GM23338 (cell line): ENCODE measurements around the gene TOE1. TPM values are rescaled to one million over a fixed set of nuclear protein-coding genes. Genes with fewer than 3 reads are reported as not detected.

Experiments
- ATAC-seq: fragments of 200-7000 bp; cut with Tn5 transposase; 3 replicates; pipeline ENCODE4 v1.9.1; 2020
- DNase-seq: peaks from one replicate; pipeline ENCODE4 v3.0.0-alpha.2; 2015; ENCODE audit warnings: low spot score
- H2AFZ ChIP-seq: fragments of 200-600 bp; sonication (generic); 2 replicates; pipeline ENCODE4 v1.8.0; 2016; ENCODE audit warnings: antibody characterized with exemption, mild to moderate bottlenecking, moderate library complexity
- H3F3A ChIP-seq: fragments of 200-600 bp; sonication (generic); replicated peaks from 2 replicates; pipeline ENCODE4 v1.8.0; 2017; ENCODE audit warnings: antibody characterized with exemption, mixed run types, low read depth
- H3K27ac ChIP-seq: fragments of 200-600 bp; sonication (generic); 2 replicates; pipeline ENCODE4 v1.6.1; 2016; ENCODE audit warnings: low read depth
- H3K27me3 ChIP-seq: fragments of 200-600 bp; sonication (generic); 2 replicates; pipeline ENCODE4 v1.8.0; 2016; ENCODE audit warnings: mild to moderate bottlenecking, mixed run types, moderate library complexity; ENCODE audit not compliant: insufficient read depth
- H3K36me3 ChIP-seq: fragments of 200-600 bp; sonication (generic); 2 replicates; pipeline ENCODE4 v1.8.0; 2016; ENCODE audit warnings: mild to moderate bottlenecking; ENCODE audit not compliant: insufficient read depth
- H3K4me1 ChIP-seq: fragments of 200-600 bp; sonication (generic); 2 replicates; pipeline ENCODE4 v1.8.0; 2016; ENCODE audit warnings: mild to moderate bottlenecking, moderate library complexity; ENCODE audit not compliant: insufficient read depth
- H3K4me2 ChIP-seq: fragments of 200-600 bp; sonication (generic); 2 replicates; pipeline ENCODE4 v1.7.1; 2017; ENCODE audit warnings: mixed run types
- H3K4me3 ChIP-seq: fragments of 200-600 bp; sonication (generic); 2 replicates; pipeline ENCODE4 v1.6.1; 2016; ENCODE audit warnings: mixed run types
- H3K79me2 ChIP-seq: fragments of 200-600 bp; sonication (generic); replicated peaks from 2 replicates; pipeline ENCODE4 v1.8.0; 2017; ENCODE audit warnings: mild to moderate bottlenecking; ENCODE audit not compliant: insufficient read depth
- H3K9me2 ChIP-seq: fragments of 200-600 bp; sonication (generic); 2 replicates; pipeline ENCODE4 v1.8.0; 2017; ENCODE audit not compliant: insufficient read depth
- H4K20me1 ChIP-seq: fragments of 200-600 bp; sonication (generic); replicated peaks from 2 replicates; pipeline ENCODE4 v1.8.0; 2017; ENCODE audit warnings: mild to moderate bottlenecking; ENCODE audit not compliant: insufficient read depth
- H3K27ac Mint-ChIP-seq: 2 replicates; pipeline ENCODE4 v1.8.0; 2020; ENCODE audit warnings: inconsistent platforms, mild to moderate bottlenecking, moderate library complexity, mixed read lengths
- H3K27me3 Mint-ChIP-seq: 3 replicates; pipeline ENCODE4 v1.8.0; 2022; ENCODE audit warnings: low read depth, mild to moderate bottlenecking, moderate library complexity, mixed read lengths, inconsistent platforms; ENCODE audit not compliant: insufficient read depth, poor library complexity
- H3K36me3 Mint-ChIP-seq: 3 replicates; pipeline ENCODE4 v1.8.0; 2021; ENCODE audit warnings: low read depth, mild to moderate bottlenecking, inconsistent platforms, moderate library complexity, mixed read lengths
- H3K4me1 Mint-ChIP-seq: 3 replicates; pipeline ENCODE4 v1.8.0; 2020; ENCODE audit warnings: mild to moderate bottlenecking, inconsistent platforms, mixed read lengths
- H3K4me3 Mint-ChIP-seq: 3 replicates; pipeline ENCODE4 v1.8.0; 2021; ENCODE audit warnings: moderate library complexity, mild to moderate bottlenecking, inconsistent platforms, mixed read lengths
- H3K9me3 Mint-ChIP-seq: 3 replicates; pipeline ENCODE4 v1.8.0; 2020; ENCODE audit warnings: moderate library complexity, mild to moderate bottlenecking, inconsistent platforms, mixed read lengths
- CREB1 ChIP-seq: fragments of 250-450 bp; sonication (Bioruptor Pico); IDR thresholded peaks from 2 replicates; pipeline ENCODE4 v1.5.0; 2020; ENCODE audit warnings: low read depth, mild to moderate bottlenecking, moderate library complexity
- EZH2 ChIP-seq: fragments of 200-600 bp; sonication (generic); IDR thresholded peaks from one replicate; pipeline ENCODE4 v1.8.0; 2017; ENCODE audit warnings: antibody characterized with exemption, mild to moderate bottlenecking, low read depth; ENCODE audit not compliant: unreplicated experiment
- EZH2phosphoT487 ChIP-seq: fragments of 200-600 bp; sonication (generic); IDR thresholded peaks from one replicate; pipeline ENCODE4 v1.8.1; 2018; ENCODE audit warnings: antibody characterized with exemption; ENCODE audit not compliant: unreplicated experiment
- JUNB ChIP-seq: IDR thresholded peaks from one replicate; pipeline ENCODE4 v1.6.1; 2016; ENCODE audit warnings: antibody characterized with exemption; ENCODE audit not compliant: unreplicated experiment
- NANOG ChIP-seq: IDR thresholded peaks from 2 replicates; pipeline ENCODE4 v1.6.1; 2016; ENCODE audit warnings: antibody characterized with exemption, borderline replicate concordance
- POLR2AphosphoS5 ChIP-seq: IDR thresholded peaks from 2 replicates; pipeline ENCODE4 v1.6.1; 2016; ENCODE audit warnings: antibody characterized with exemption, low read depth
- REST ChIP-seq: IDR thresholded peaks from one replicate; pipeline ENCODE4 v1.6.1; 2018; ENCODE audit warnings: antibody characterized with exemption; ENCODE audit not compliant: unreplicated experiment
- STAT1 ChIP-seq: IDR thresholded peaks from one replicate; pipeline ENCODE4 v1.6.1; 2016; ENCODE audit warnings: antibody characterized with exemption; ENCODE audit not compliant: unreplicated experiment
- ZNF114 ChIP-seq: fragments of 250-450 bp; sonication (Bioruptor Pico); IDR thresholded peaks from 2 replicates; pipeline ENCODE4 v1.5.0; 2020; ENCODE audit warnings: mild to moderate bottlenecking, moderate library complexity
- ZNF331 ChIP-seq: fragments of 250-450 bp; sonication (Bioruptor Pico); IDR thresholded peaks from 2 replicates; pipeline ENCODE4 v1.5.0; 2020; ENCODE audit warnings: low read depth, mild to moderate bottlenecking, moderate library complexity
- ZNF462 ChIP-seq: fragments of 250-450 bp; sonication (Bioruptor Pico); IDR thresholded peaks from 2 replicates; pipeline ENCODE4 v1.5.0; 2020; ENCODE audit warnings: mild to moderate bottlenecking, moderate library complexity
- polyA plus RNA-seq: library from polyadenylated mRNA; unstranded; fragments of >200 nt; fragmentation: Nextera tagmentation; extraction: Ambion mirVana; gene quantifications from 2 replicates; pipeline ENCODE4 v1.2.1, GENCODE V29; 2016
- total RNA-seq: library from RNA; depleted of rRNA; stranded (reverse); fragments of >200 nt; shearing (Covaris generic); gene quantifications from 2 replicates; pipeline ENCODE4 v1.2.3, GENCODE V29; 2014
- TF ChIP-seq, protein P1 (sequence below), 2 experiments: fragments of 200-600 bp in 1 of 2; sonication (generic) in 1 of 2; conservative IDR thresholded peaks; 2 replicates each; pipeline versions ENCODE4 v1.5.1 to v1.6.1; 2016 to 2017; ENCODE audit warnings: antibody characterized with exemption in 2 of 2, low read depth in 2 of 2, mild to moderate bottlenecking in 2 of 2, moderate library complexity in 1 of 2

Gene TOE1
- total and polyA plus RNA-seq, 2 experiments from 2014 or later: 9.1 to 18.4 TPM

DNA sequence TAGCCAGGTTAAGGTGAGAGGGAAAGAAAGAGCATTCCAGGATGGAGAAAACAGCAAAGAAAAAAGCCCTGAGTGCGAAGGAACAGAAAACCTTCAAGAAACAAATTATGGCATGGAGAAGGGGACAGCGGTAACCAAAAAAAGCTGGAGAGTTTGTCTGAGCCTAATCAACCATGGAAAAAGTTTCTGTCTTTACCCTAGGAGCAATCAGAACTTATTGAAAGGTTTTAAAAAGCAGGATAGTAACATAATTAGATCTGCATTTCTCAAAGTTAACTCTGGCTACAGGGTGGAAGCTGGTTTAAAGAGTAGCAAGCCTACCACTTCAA lies 39.3 kb upstream of the TOE1 start:
- Mint-ChIP-seq H3K36me3 (no peaks in the 10 kb centered on the region), H3K9me3 (no peaks in the 10 kb centered on the region; the same call in 2 of the 3 replicates), H3K4me1 (peaks cover 34% of the 10 kb centered on the region), H3K27me3 (peaks cover 12% of the 10 kb centered on the region), H3K27ac (no peak overlapping the region), H3K4me3 (no peak overlapping the region)
- no peak overlapping the region for H3K4me3 ChIP-seq
- no peak for TF ChIP-seq JUNB
- no peak for TF ChIP-seq EZH2phosphoT487
- TF ChIP-seq POLR2AphosphoS5: no peak
- TF ChIP-seq ZNF462 (CRISPR knock-in tag): no peak
- no peak for TF ChIP-seq ZNF331 (CRISPR knock-in tag)
- TF ChIP-seq, protein P1, sequence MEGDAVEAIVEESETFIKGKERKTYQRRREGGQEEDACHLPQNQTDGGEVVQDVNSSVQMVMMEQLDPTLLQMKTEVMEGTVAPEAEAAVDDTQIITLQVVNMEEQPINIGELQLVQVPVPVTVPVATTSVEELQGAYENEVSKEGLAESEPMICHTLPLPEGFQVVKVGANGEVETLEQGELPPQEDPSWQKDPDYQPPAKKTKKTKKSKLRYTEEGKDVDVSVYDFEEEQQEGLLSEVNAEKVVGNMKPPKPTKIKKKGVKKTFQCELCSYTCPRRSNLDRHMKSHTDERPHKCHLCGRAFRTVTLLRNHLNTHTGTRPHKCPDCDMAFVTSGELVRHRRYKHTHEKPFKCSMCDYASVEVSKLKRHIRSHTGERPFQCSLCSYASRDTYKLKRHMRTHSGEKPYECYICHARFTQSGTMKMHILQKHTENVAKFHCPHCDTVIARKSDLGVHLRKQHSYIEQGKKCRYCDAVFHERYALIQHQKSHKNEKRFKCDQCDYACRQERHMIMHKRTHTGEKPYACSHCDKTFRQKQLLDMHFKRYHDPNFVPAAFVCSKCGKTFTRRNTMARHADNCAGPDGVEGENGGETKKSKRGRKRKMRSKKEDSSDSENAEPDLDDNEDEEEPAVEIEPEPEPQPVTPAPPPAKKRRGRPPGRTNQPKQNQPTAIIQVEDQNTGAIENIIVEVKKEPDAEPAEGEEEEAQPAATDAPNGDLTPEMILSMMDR (conservative IDR thresholded peaks at IDR 0.05; ENCODE audit: low read depth in 2 of 2): no peak
- TF ChIP-seq EZH2: no peak
- no peak for TF ChIP-seq CREB1
- no peak for TF ChIP-seq REST
- TF ChIP-seq STAT1: no peak
- TF ChIP-seq NANOG: no peak
- no peak for TF ChIP-seq ZNF114 (CRISPR knock-in tag)
- peaks cover 24% of the 10 kb centered on the region for H3K4me1 ChIP-seq
- H3K27ac ChIP-seq: no peak overlapping the region
- H2AFZ ChIP-seq: no peak overlapping the region
- no peaks in the 10 kb centered on the region for H3K9me2 ChIP-seq
- no peaks in the 10 kb centered on the region for H4K20me1 ChIP-seq
- ATAC-seq (no peak), DNase-seq (no peak)
- H3K4me2 ChIP-seq: no peak overlapping the region
- H3K36me3 ChIP-seq: no peaks in the 10 kb centered on the region
- H3F3A ChIP-seq: 0 out of 2 replicates have a peak, but pooled peaks cover 5% of the 10 kb centered on the region
- H3K79me2 ChIP-seq: no peaks in the 10 kb centered on the region
- no peaks in the 10 kb centered on the region for H3K27me3 ChIP-seq
